KOPT-K1 (cell line): ENCODE measurements around the gene XPO5.

Experiments used
- H3K27ac ChIP-seq: fragments of 200-600 bp; sonication (generic); 2 replicates; pipeline ENCODE4 v1.5.1; 2016; ENCODE audit warnings: antibody characterized with exemption, mild to moderate bottlenecking, low read depth, low read length; ENCODE audit not compliant: poor library complexity, severe bottlenecking
- H3K36me3 ChIP-seq: fragments of 200-600 bp; sonication (generic); 2 replicates; pipeline ENCODE4 v1.5.1; 2017; ENCODE audit warnings: antibody characterized with exemption, mild to moderate bottlenecking, low read length, moderate library complexity; ENCODE audit not compliant: insufficient read depth
- H3K9me3 ChIP-seq: fragments of 200-600 bp; sonication (generic); 2 replicates; pipeline ENCODE4 v1.5.1; 2017; ENCODE audit warnings: antibody characterized with exemption, low read length, mild to moderate bottlenecking; ENCODE audit not compliant: insufficient read depth, poor library complexity, severe bottlenecking

The XPO5 gene

GRCh38 chr6:43516697-43517504 is 58.9 kb downstream of the XPO5 start, which contains the start of the genes POLR1C and YIPF3:
TSS of gene POLR1C (plus strand) at chr6:43517089. CDS start at chr6:43517110, 21 bp downstream.
TSS of gene YIPF3 (minus strand) at chr6:43516926. CDS start at chr6:43516807, 119 bp downstream.
- H3K36me3 ChIP-seq: peaks cover 71% of the 10 kb centered on the region

GRCh38 chr6:43516367-43516696 is 59.5 kb downstream of the XPO5 start:
- Histone ChIP-seq H3K9me3 (no peaks in the 10 kb centered on the region), H3K36me3 (peaks cover 71% of the 10 kb centered on the region), H3K27ac (peak overlapping the region; percentile 78)

More at GRCh38 chr6:43516697-43517504, 58.9 kb downstream of the XPO5 start, which contains the start of the genes POLR1C and YIPF3:
- peak within 1 kb of the TSS; percentile 78 for H3K27ac ChIP-seq
- no peaks in the 10 kb centered on the region for H3K9me3 ChIP-seq

GRCh38 chr6:43515808-43516207 is 60.0 kb downstream of the XPO5 start:
- peak overlapping the region; percentile 78 for H3K27ac ChIP-seq
- no peaks in the 10 kb centered on the region for H3K9me3 ChIP-seq
- peaks cover 71% of the 10 kb centered on the region for H3K36me3 ChIP-seq

- H3K9me3 ChIP-seq: no peaks in the 10 kb centered on the region
- H3K27ac ChIP-seq: no peak overlapping the region
- H3K36me3 ChIP-seq: peaks cover 55% of the 10 kb centered on the region
Observed at GRCh38 chr6:43511824-43512415, 63.9 kb downstream of the XPO5 start.

GRCh38 chr6:43510827-43511163 is 65.0 kb downstream of the XPO5 start:
- H3K36me3 ChIP-seq: peaks cover 62% of the 10 kb centered on the region
- H3K9me3 ChIP-seq: no peaks in the 10 kb centered on the region
- no peak overlapping the region for H3K27ac ChIP-seq

- no peaks in the 10 kb centered on the region for H3K9me3 ChIP-seq
- no peak within 1 kb of the TSS for H3K27ac ChIP-seq
- peaks cover 62% of the 10 kb centered on the region for H3K36me3 ChIP-seq
Observed at GRCh38 chr6:43509984-43510826, 65.6 kb downstream of the XPO5 start, which contains the start of gene LRRC73. TSS of gene LRRC73 (minus strand) at chr6:43510346. CDS start at chr6:43509785, 561 bp downstream.

GRCh38 chr6:43509142-43509983 is 66.5 kb downstream of the XPO5 start:
- Histone ChIP-seq H3K27ac (no peak overlapping the region), H3K9me3 (no peaks in the 10 kb centered on the region), H3K36me3 (peaks cover 62% of the 10 kb centered on the region)

GRCh38 chr6:43508481-43509141 is 67.2 kb downstream of the XPO5 start:
- Histone ChIP-seq H3K36me3 (peaks cover 62% of the 10 kb centered on the region), H3K27ac (no peak overlapping the region), H3K9me3 (no peaks in the 10 kb centered on the region)

GRCh38 chr6:43506667-43507471 is 69.0 kb downstream of the XPO5 start:
- Histone ChIP-seq H3K36me3 (peaks cover 62% of the 10 kb centered on the region), H3K9me3 (no peaks in the 10 kb centered on the region), H3K27ac (no peak overlapping the region)

- H3K9me3 ChIP-seq: no peaks in the 10 kb centered on the region
- peaks cover 62% of the 10 kb centered on the region for H3K36me3 ChIP-seq
- no peak overlapping the region for H3K27ac ChIP-seq
Observed at GRCh38 chr6:43506171-43506570, 69.7 kb downstream of the XPO5 start.

GRCh38 chr6:43505718-43506117 is 70.1 kb downstream of the XPO5 start:
- Histone ChIP-seq H3K36me3 (peaks cover 62% of the 10 kb centered on the region), H3K27ac (no peak overlapping the region)

GRCh38 chr6:43504756-43505593 is 70.9 kb downstream of the XPO5 start:
- Histone ChIP-seq H3K36me3 (peaks cover 64% of the 10 kb centered on the region), H3K9me3 (no peaks in the 10 kb centered on the region), H3K27ac (no peak overlapping the region)

More at GRCh38 chr6:43505718-43506117, 70.1 kb downstream of the XPO5 start:
- no peaks in the 10 kb centered on the region for H3K9me3 ChIP-seq

- Histone ChIP-seq H3K36me3 (peaks cover 79% of the 10 kb centered on the region), H3K27ac (no peak overlapping the region), H3K9me3 (no peaks in the 10 kb centered on the region)
Observed at GRCh38 chr6:43503443-43503842, 72.4 kb downstream of the XPO5 start.
